GM06990 (cell line): Measurements from ENCODE around the gene TRIM3.

Experiments used
- DNase-seq: peaks from one replicate; pipeline ENCODE4 v3.0.0-alpha.2; 2011; ENCODE audit not compliant: insufficient read length; ENCODE audit errors: extremely low read depth
- H3K27me3 ChIP-seq: replicated peaks from 2 replicates; pipeline ENCODE4 v1.6.0; 2011; ENCODE audit warnings: low read length; ENCODE audit not compliant: control insufficient read depth, insufficient read depth
- H3K36me3 ChIP-seq: 2 replicates; pipeline ENCODE4 v1.5.1; 2011; ENCODE audit warnings: low read length; ENCODE audit not compliant: control insufficient read depth, insufficient read depth
- H3K4me3 ChIP-seq: replicated peaks from 2 replicates; pipeline ENCODE4 v1.5.1; 2011; ENCODE audit warnings: low read depth, mild to moderate bottlenecking, control low read depth, low read length
- CTCF ChIP-seq: IDR thresholded peaks from 2 replicates; pipeline ENCODE4 v1.5.1; 2011; ENCODE audit warnings: low read length, control low read depth, mild to moderate bottlenecking, inconsistent platforms; ENCODE audit not compliant: insufficient read depth, poor library complexity, severe bottlenecking

TRIM3 gene

GRCh38 chr11:6403539-6403938 is 70.2 kb downstream of the TRIM3 start:
- TF ChIP-seq CTCF: no peak
- Histone ChIP-seq H3K4me3 (no peak overlapping the region), H3K27me3 (no peaks in the 10 kb centered on the region), H3K36me3 (no peaks in the 10 kb centered on the region)
- DNase-seq: no peak

GRCh38 chr11:6402561-6402981 is 71.2 kb downstream of the TRIM3 start:
- Histone ChIP-seq H3K4me3 (no peak overlapping the region), H3K27me3 (no peaks in the 10 kb centered on the region), H3K36me3 (no peaks in the 10 kb centered on the region)
- TF ChIP-seq CTCF: no peak
- peak; percentile 68 for DNase-seq

- H3K36me3 ChIP-seq: no peaks in the 10 kb centered on the region
- TF ChIP-seq CTCF: no peak
- no peaks in the 10 kb centered on the region for H3K27me3 ChIP-seq
- no peak overlapping the region for H3K4me3 ChIP-seq
- no peak for DNase-seq
Measured at GRCh38 chr11:6402061-6402470, 71.7 kb downstream of the TRIM3 start.

- no peaks in the 10 kb centered on the region for H3K36me3 ChIP-seq
- H3K4me3 ChIP-seq: no peak overlapping the region
- H3K27me3 ChIP-seq: no peaks in the 10 kb centered on the region
- DNase-seq: no peak
- no peak for TF ChIP-seq CTCF
Measured at GRCh38 chr11:6401464-6401863, 72.3 kb downstream of the TRIM3 start.

GRCh38 chr11:6400431-6401345 is 73.1 kb downstream of the TRIM3 start:
- Histone ChIP-seq H3K27me3 (no peaks in the 10 kb centered on the region), H3K4me3 (no peak overlapping the region), H3K36me3 (no peaks in the 10 kb centered on the region)
- TF ChIP-seq CTCF: no peak
- DNase-seq: no peak
